Muscle of leg (tissue), 11 donors: Measurements from ENCODE around the gene ATXN7L1. TPM values are rescaled to one million over a fixed set of nuclear protein-coding genes. Genes with fewer than 3 reads are reported as not detected.
A peak's percentile ranks its signal among the peaks of the same experiment; 100 is the strongest.

ENCODE experiments used
- DNase-seq: peaks from one replicate; pipeline ENCODE4 v3.0.0; 2013
- H3K27ac ChIP-seq: one replicate; pipeline ENCODE4 v1.5.1; 2013; ENCODE audit warnings: mild to moderate bottlenecking, low read length, control low read depth
- H3K27me3 ChIP-seq: one replicate; pipeline ENCODE4 v1.6.1; 2013; ENCODE audit warnings: low read length; ENCODE audit not compliant: control insufficient read depth, insufficient read depth
- H3K36me3 ChIP-seq: one replicate; pipeline ENCODE4 v1.6.1; 2013; ENCODE audit warnings: low read length; ENCODE audit not compliant: control insufficient read depth, insufficient read depth
- H3K4me1 ChIP-seq: one replicate; pipeline ENCODE4 v1.6.1; 2013; ENCODE audit warnings: low read length; ENCODE audit not compliant: control insufficient read depth, insufficient read depth
- H3K4me3 ChIP-seq: one replicate; pipeline ENCODE4 v1.5.1; 2013; ENCODE audit warnings: low read length, control low read depth
- H3K9me3 ChIP-seq: replicated peaks from 2 replicates; pipeline ENCODE4 v1.6.1; 2013; ENCODE audit warnings: low read depth, low read length; ENCODE audit not compliant: control insufficient read depth
- WGBS: methylation state at CpG from one replicate; pipeline ENCODE4 v1.1.5; 2013; ENCODE audit warnings: missing lambda C conversion rate; ENCODE audit not compliant: insufficient coverage; 5-methylcytosine and 5-hydroxymethylcytosine counted together
- polyA plus RNA-seq, 8 donors: library from polyadenylated mRNA; unstranded; fragments of 120-200 nt; gene quantifications; one replicate each; pipeline versions ENCODE4 v1.2.1 to v1.2.3, GENCODE V29; 2013; ENCODE audit warnings: inconsistent platforms in 1 of 8, low replicate concordance in 1 of 8; ENCODE audit not compliant: insufficient read length in 8 of 8, insufficient read depth in 1 of 8
- total RNA-seq: library from RNA; stranded (reverse); fragments of 120-200 nt; gene quantifications from one replicate; pipeline ENCODE4 v1.2.4, GENCODE V29; 2013

ATXN7L1 gene
- total and polyA plus RNA-seq, 9 donors = 4.7 to 7.2 (median 6.2) TPM

DNA sequence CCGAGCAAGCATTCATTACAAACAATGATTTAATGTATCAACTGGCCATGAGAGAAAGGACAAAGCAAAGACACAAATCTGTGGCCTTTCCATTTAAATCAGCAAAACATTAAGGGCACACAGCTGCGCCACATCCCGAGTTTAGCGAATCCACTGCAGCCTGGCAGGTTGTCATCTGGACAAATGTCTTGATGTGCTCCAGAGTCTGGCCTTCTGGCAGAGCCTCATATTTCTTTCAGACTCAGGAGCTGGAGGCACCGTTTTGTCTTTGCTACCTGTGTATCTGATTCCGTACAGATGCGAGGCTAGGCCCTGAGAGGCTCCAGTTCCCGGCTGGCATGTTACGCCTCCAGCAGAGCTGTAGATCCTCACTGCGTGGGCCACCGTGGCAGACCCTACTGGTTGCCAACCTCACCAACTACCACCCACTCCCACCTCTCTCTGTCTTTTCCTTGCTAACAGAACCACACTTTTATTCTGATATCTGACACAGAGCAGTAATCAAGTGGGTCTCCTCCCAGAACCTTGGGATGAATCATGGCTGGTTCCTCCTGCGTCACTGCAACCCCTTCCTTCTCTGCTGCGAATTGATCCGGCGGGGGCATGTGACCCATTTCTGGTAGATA, 254.2 kb downstream of the ATXN7L1 start:
- H3K36me3 ChIP-seq = peaks cover 36% of the 10 kb centered on the region
- WGBS = 64% methylated on average over 11 of the region's 15 CpGs
- H3K27me3 ChIP-seq = no peaks in the 10 kb centered on the region
- no peak overlapping the region for H3K4me3 ChIP-seq
- H3K27ac ChIP-seq = peak overlapping the region; percentile 29
- DNase-seq = no peak
- peaks cover 12% of the 10 kb centered on the region for H3K4me1 ChIP-seq
- peaks cover 4% of the 10 kb centered on the region for H3K9me3 ChIP-seq

DNA sequence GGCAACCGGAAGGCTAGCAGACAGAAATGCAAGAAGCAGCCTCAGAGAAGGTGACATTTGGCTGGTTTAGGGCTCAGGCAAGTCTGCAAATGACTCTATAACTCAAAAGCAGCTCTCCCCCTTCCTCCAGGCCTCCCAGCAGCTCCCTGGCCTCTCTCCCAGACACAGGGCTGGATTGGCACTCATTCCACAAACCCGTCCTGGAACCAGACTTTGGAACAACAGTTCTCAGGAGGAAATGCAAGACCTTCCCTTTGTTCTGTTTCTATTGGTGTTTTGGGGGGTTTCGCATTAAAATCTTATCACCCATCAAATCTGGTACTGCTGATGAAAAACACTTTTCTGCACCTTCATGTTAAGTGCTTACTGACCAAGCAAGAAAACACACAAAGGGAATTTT, 254.8 kb downstream of the ATXN7L1 start:
- Histone ChIP-seq H3K27ac (peak overlapping the region; percentile 29), H3K36me3 (peaks cover 34% of the 10 kb centered on the region)
- no CpG with 5 or more reads among the region's 3 CpGs for WGBS

DNA sequence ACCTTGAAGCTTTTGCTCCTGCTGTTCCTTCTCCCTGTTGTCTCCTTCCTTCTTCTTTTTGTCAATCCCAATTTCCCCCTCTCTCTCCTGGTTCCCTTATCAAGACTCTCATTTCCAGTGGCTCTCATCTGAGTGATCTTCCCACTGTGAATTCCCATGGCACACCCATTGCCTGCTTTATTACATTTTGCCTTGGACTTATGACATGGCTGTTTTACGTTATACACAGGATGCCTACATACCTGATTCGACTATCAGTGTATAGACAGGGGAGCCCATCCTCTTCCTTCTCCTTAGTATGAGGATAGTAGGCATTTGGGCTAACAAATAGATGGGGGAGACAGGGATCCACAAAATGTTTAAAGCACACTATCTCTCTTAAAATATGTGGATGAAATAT, 255.2 kb downstream of the ATXN7L1 start:
- Histone ChIP-seq H3K9me3 (peaks cover 2% of the 10 kb centered on the region), H3K4me3 (no peak overlapping the region), H3K4me1 (peaks cover 12% of the 10 kb centered on the region), H3K36me3 (peaks cover 36% of the 10 kb centered on the region), H3K27me3 (no peaks in the 10 kb centered on the region), H3K27ac (no peak overlapping the region)
- DNase-seq = no peak
- WGBS = no CpG with 5 or more reads among the region's 2 CpGs

More for the DNA sequence above, 254.8 kb downstream of the ATXN7L1 start:
- peaks cover 4% of the 10 kb centered on the region for H3K9me3 ChIP-seq
- peaks cover 12% of the 10 kb centered on the region for H3K4me1 ChIP-seq
- no peaks in the 10 kb centered on the region for H3K27me3 ChIP-seq
- peak; percentile 89 for DNase-seq
- no peak overlapping the region for H3K4me3 ChIP-seq

DNA sequence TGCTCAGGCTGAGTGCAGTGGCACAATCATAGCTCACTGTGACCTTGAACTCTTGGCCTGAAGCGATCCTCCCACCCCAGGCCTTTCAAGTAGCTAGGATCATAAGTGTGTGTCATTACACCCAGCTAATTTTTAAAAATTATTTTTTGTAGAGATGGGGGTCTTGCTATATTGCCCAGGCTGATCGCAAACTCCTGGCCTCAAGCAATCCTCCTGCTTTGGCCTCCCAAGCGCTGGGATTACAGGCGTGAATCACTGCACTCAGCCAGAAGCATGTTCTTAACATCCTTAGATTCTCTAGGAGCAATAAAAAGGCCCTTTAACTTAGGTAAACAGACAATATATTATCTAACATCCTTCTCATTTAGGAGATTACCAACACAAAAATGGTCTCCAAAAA, 256.8 kb downstream of the ATXN7L1 start:
- H3K36me3 ChIP-seq = peaks cover 47% of the 10 kb centered on the region
- no peak overlapping the region for H3K27ac ChIP-seq
- DNase-seq = no peak
- 87% methylated on average over 2 of the region's 4 CpGs for WGBS
- no peaks in the 10 kb centered on the region for H3K27me3 ChIP-seq
- no peak overlapping the region for H3K4me3 ChIP-seq
- no peaks in the 10 kb centered on the region for H3K9me3 ChIP-seq
- H3K4me1 ChIP-seq = peaks cover 12% of the 10 kb centered on the region

DNA sequence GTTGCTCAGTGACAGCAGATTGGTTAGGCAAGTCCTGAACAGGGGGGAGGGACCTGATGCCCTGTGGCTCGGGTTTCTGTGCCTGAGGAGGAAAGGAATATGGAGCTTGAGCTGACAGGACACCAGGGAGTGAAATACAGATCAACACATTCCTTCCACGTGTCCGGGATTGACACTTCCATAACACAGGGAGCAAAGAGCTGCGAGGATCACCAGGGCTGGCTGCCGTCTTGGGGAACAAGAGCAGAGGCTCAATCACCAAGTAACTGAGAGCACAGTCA, 258.4 kb downstream of the ATXN7L1 start:
- H3K36me3 ChIP-seq = peaks cover 51% of the 10 kb centered on the region
- DNase-seq = no peak
- no peak overlapping the region for H3K27ac ChIP-seq
- no peak overlapping the region for H3K4me3 ChIP-seq
- H3K9me3 ChIP-seq = no peaks in the 10 kb centered on the region
- peaks cover 12% of the 10 kb centered on the region for H3K4me1 ChIP-seq
- H3K27me3 ChIP-seq = no peaks in the 10 kb centered on the region
- 55% methylated on average over 2 of the region's 5 CpGs for WGBS

DNA sequence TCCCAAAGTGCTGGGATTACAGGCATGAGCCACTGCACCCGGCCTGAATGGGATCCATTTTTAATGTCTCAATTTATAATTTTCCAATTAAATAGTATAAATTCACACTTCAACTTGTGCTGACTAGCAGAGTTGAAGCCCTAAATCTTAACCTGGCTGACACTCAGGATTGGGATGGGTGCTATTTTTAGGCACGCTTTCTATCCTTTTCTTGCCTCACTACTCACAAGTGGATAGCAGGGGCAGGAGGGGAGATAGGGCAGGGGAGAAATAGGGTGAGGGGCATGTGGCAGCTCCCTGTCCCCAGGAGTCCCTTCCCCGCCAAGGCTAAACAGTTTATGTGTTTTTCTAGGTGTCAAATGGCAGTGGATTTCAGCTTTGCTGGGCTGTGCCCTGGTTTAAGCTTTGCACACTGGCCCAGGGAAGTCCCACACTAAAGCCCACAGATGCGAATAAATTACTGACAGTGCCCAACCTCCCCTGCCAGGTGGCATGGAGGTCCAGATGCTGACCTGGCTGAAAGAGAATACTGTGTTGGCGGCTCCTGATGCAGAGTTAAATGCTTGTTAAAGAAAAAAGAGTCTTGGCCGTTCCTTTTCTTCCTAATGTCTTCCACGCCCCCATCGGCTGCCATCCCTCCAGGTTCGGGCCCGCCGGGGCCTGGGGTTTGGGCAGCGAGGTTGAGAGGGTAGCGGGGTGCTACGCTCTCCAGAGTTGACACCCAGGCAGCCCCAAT, 259.0 kb downstream of the ATXN7L1 start:
- no peaks in the 10 kb centered on the region for H3K9me3 ChIP-seq
- peaks cover 53% of the 10 kb centered on the region for H3K36me3 ChIP-seq
- no peak overlapping the region for H3K4me3 ChIP-seq
- no peak for DNase-seq
- H3K4me1 ChIP-seq = peaks cover 12% of the 10 kb centered on the region
- no peaks in the 10 kb centered on the region for H3K27me3 ChIP-seq
- H3K27ac ChIP-seq = no peak overlapping the region
- WGBS = 81% methylated on average over 5 of the region's 14 CpGs

DNA sequence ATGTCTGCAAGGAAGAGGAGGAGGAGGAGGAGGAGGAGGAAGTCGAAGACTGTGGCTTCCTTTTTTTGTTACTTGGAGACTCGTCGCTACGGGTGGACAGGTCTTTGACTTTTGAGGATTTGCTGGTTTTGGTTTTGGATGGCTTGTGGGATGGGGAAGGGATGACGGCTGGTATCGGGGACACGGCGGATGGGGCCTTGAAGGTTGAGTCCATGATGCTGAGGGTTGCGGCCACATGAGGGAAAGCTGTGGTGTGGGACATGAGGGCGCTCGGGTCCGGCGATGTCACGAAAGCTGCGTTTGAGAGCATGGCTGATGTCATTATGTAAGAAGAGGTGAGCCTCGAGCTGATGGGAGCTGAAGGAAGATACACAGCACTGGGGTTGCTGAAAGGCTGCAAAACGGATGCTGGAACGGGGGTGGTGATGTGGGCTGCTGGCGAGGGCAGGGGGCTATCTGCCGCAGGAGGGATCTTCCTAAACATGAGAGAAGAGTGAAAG, 262.0 kb downstream of the ATXN7L1 start:
- Histone ChIP-seq H3K4me3 (no peak overlapping the region), H3K27me3 (no peaks in the 10 kb centered on the region), H3K36me3 (peaks cover 54% of the 10 kb centered on the region), H3K4me1 (no peaks in the 10 kb centered on the region), H3K27ac (no peak overlapping the region), H3K9me3 (no peaks in the 10 kb centered on the region)
- 91% methylated on average over 20 of the region's 20 CpGs for WGBS
- DNase-seq = no peak

DNA sequence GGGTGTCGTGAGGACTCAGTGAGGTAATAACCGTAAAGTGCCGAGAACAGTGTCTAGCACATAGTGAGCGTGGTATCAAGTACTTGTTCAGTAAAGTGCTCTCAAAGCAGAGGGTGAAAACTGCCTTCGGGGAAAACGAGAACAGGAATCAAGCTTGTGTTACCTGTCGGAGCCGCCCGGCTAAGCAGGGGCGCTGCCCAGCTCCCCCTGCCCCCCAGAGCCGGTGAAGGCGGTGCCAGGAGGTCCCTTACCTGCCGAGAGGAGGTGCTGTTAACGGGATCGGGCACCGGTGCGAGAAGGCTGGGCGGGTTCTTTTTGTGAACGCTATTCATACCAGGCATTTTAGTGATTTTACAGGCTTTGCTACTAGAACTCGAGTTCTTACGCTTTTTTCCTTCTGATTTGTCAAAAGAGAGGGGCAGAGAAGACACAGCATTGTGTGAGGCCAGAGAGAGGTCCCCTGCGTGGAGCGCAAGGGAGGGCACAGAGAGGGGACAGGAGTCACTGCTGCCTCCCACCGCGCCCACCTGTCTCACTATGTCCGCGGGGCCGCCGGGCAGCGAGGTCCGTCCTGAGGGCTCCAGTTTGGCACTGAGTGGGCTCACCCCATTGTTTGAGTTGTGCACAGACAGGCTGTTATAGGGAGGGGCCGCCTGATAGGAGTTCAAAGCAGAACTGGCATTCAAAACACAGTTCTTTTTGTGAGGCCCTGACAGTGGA, 262.6 kb downstream of the ATXN7L1 start:
- H3K36me3 ChIP-seq = peaks cover 54% of the 10 kb centered on the region
- H3K27ac ChIP-seq = no peak overlapping the region
- DNase-seq = no peak
- no peak overlapping the region for H3K4me3 ChIP-seq
- WGBS = 94% methylated on average over 32 of the region's 32 CpGs
- H3K4me1 ChIP-seq = no peaks in the 10 kb centered on the region
- no peaks in the 10 kb centered on the region for H3K27me3 ChIP-seq
- no peaks in the 10 kb centered on the region for H3K9me3 ChIP-seq

DNA sequence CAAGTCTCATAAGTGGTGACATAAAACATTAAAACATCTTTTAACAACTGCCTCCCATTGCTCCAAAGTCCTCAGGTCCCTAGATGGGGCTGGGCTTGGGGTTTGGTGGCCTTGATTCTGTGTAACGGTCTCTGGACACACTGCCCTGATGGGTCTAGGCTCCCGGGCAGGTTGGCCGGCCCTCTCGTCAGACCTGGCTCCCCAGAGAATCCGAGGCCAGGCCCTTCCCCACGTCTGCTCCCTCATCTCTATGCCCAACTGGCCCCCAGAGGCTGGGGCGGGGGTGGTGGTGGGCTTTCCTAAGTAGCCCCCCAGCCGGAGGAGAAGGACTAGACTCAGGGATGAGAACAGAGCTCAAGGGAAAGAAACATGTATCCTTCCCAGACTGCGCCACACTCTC, 263.6 kb downstream of the ATXN7L1 start:
- peaks cover 46% of the 10 kb centered on the region for H3K36me3 ChIP-seq
- no peak overlapping the region for H3K4me3 ChIP-seq
- no peaks in the 10 kb centered on the region for H3K27me3 ChIP-seq
- DNase-seq = no peak
- no peaks in the 10 kb centered on the region for H3K9me3 ChIP-seq
- H3K4me1 ChIP-seq = no peaks in the 10 kb centered on the region
- no peak overlapping the region for H3K27ac ChIP-seq
- WGBS = no CpG with 5 or more reads among the region's 9 CpGs
